ENCODE results near the gene E2F8. TPM values are rescaled to one million over a fixed set of nuclear protein-coding genes. Genes with fewer than 3 reads are reported as not detected.

Gene E2F8
- total RNA-seq, 1 experiment from 2014 or later, result 11.3 TPM

GRCh38 chr11:19183646-19184045 is 57.1 kb downstream of the E2F8 start:
- Histone ChIP-seq H2AFZ (ENCODE audit: low read length) (no peak overlapping the region), H3K4ac (ENCODE audit: low read depth, low read length) (no peak overlapping the region), H3K23me2 (ENCODE audit: insufficient read length, low read depth, low read length, poor library complexity, severe bottlenecking) (no peaks in the 10 kb centered on the region), H3K9me3 (ENCODE audit: control insufficient read depth, low read depth, low read length) (no peaks in the 10 kb centered on the region), H3K27me3 (ENCODE audit: insufficient read depth, low read length) (no peaks in the 10 kb centered on the region), H3K79me1 (ENCODE audit: insufficient read depth, low read depth, low read length, poor library complexity, severe bottlenecking) (no peaks in the 10 kb centered on the region), H3K56ac (ENCODE audit: insufficient read length, low read depth, low read length) (no peak overlapping the region), H4K5ac (ENCODE audit: insufficient read length, low read depth, low read length) (no peak overlapping the region), H3T11ph (ENCODE audit: low read length) (no peak overlapping the region), H2AK5ac (ENCODE audit: insufficient read length, low read length) (no peak overlapping the region), H2BK120ac (ENCODE audit: low read depth, low read length, poor library complexity, severe bottlenecking) (no peak overlapping the region), H3K79me2 (ENCODE audit: insufficient read depth, low read length) (no peaks in the 10 kb centered on the region), H4K20me1 (ENCODE audit: control insufficient read depth, insufficient read depth, insufficient read length) (no peaks in the 10 kb centered on the region), H3K9ac (ENCODE audit: extremely low read depth, insufficient read length, low read length) (no peak overlapping the region), H2BK20ac (ENCODE audit: low read depth, low read length, poor library complexity, severe bottlenecking) (no peak overlapping the region), H3K27ac (ENCODE audit: insufficient read length, low read depth, low read length) (no peak overlapping the region), H3K18ac (ENCODE audit: insufficient read length, low read depth, low read length) (no peak overlapping the region), H4K91ac (ENCODE audit: insufficient read length, low read depth, low read length) (no peak overlapping the region), H3K23ac (ENCODE audit: insufficient read length, low read depth, low read length) (no peak overlapping the region), H2BK15ac (ENCODE audit: low read depth, low read length) (no peak overlapping the region), H2BK5ac (ENCODE audit: insufficient read length, low read length) (no peak overlapping the region), H3K4me1 (ENCODE audit: insufficient read depth, low read length) (no peaks in the 10 kb centered on the region), H4K8ac (replicated peaks; ENCODE audit: insufficient read length, low read depth, low read length) (no peak overlapping the region), H3K4me2 (ENCODE audit: insufficient read depth, insufficient read length, low read length) (no peak overlapping the region), H2BK12ac (ENCODE audit: insufficient read length, low read depth, low read length) (no peak overlapping the region), H3K14ac (ENCODE audit: insufficient read depth, low read length) (no peak overlapping the region)
- peaks cover 5 to 6% of the 10 kb centered on the region in 2 experiments; a peak in 3 of 4 replicates for H3K4me1 Mint-ChIP-seq
- no peaks in the 10 kb centered on the region; the same call in 1 of the 2 replicates for H3K27me3 Mint-ChIP-seq (ENCODE audit: low read depth)
- TF ChIP-seq CTCF (conservative IDR thresholded peaks at IDR 0.05), result no peak
- H3K9me3 Mint-ChIP-seq, result no peaks in the 10 kb centered on the region
- WGBS (ENCODE audit: extremely low coverage, insufficient read length, low lambda C conversion rate), result no CpG with 5 or more reads among the region's 7 CpGs
- no peak for DNase-seq
- no peaks in the 10 kb centered on the region; a peak in 1 of 7 replicates for H3K36me3 Mint-ChIP-seq (ENCODE audit: insufficient read depth in 1 of 3, low read depth in 3 of 3)
- H3K4me3 Mint-ChIP-seq, result no peak overlapping the region
- no peak overlapping the region for H3K27ac Mint-ChIP-seq
